RWPE2 (cell line): ENCODE results near the gene FHOD3.

ENCODE experiments used
- ATAC-seq: fragments of 200-7000 bp; cut with Tn5 transposase; 3 replicates; pipeline ENCODE4 v1.9.1; 2021; ENCODE audit warnings: low read depth
- DNase-seq: peaks from one replicate; pipeline ENCODE4 v3.0.0-alpha.2; 2020; ENCODE audit warnings: low spot score
- H3K27ac ChIP-seq: fragments of 450-650 bp; 2 replicates; pipeline ENCODE4 v1.5.1; 2017; ENCODE audit warnings: mild to moderate bottlenecking; ENCODE audit not compliant: poor library complexity, severe bottlenecking
- H3K27me3 ChIP-seq: fragments of 250-450 bp; sonication (Bioruptor Pico); 2 replicates; pipeline ENCODE4 v1.5.1; 2021; ENCODE audit warnings: mild to moderate bottlenecking, moderate library complexity; ENCODE audit not compliant: insufficient read depth, poor library complexity, severe bottlenecking
- H3K36me3 ChIP-seq: fragments of 250-450 bp; sonication (Bioruptor Pico); 2 replicates; pipeline ENCODE4 v1.5.1; 2020; ENCODE audit warnings: low read depth, mild to moderate bottlenecking, moderate library complexity
- H3K4me1 ChIP-seq: fragments of 250-450 bp; sonication (Bioruptor Pico); 2 replicates; pipeline ENCODE4 v1.5.1; 2021; ENCODE audit warnings: mild to moderate bottlenecking, moderate library complexity; ENCODE audit not compliant: insufficient read depth, poor library complexity, severe bottlenecking
- H3K4me3 ChIP-seq: fragments of 250-450 bp; sonication (Bioruptor Pico); 2 replicates; pipeline ENCODE4 v1.5.1; 2021; ENCODE audit warnings: mild to moderate bottlenecking, moderate library complexity; ENCODE audit not compliant: severe bottlenecking
- H3K9me3 ChIP-seq: fragments of 250-450 bp; sonication (Bioruptor Pico); 2 replicates; pipeline ENCODE4 v1.5.1; 2021; ENCODE audit warnings: mild to moderate bottlenecking, moderate library complexity; ENCODE audit not compliant: severe bottlenecking
- TF ChIP-seq, protein P1 (sequence below): fragments of 450-650 bp; IDR thresholded peaks from one replicate; pipeline ENCODE4 v1.5.1; 2017; ENCODE audit warnings: mild to moderate bottlenecking, moderate library complexity; ENCODE audit not compliant: poor library complexity, severe bottlenecking

FHOD3 gene

DNA sequence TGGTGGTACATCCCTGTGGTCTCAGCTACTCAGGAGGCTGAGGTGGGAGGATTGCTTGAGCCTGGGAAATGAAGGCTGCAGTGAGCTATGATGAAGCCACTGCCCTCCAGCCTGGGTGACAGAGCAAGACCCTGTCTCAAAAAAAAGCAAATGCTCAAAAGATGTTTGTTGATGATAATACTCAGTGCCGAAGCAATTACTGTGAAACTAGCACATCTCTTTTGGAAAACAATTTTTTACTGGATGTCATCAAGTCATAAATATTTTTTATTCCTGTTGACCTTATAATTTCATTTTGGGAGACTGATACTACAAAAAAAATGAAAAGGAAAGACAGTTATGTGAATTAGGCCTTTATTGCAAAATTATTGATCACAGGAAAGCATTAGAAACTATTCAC is 34.5 kb upstream of the FHOD3 start:
- DNase-seq (no peak), ATAC-seq (no peak)
- H3K4me1 ChIP-seq = no peaks in the 10 kb centered on the region
- H3K4me3 ChIP-seq = no peak overlapping the region
- no peaks in the 10 kb centered on the region for H3K27me3 ChIP-seq
- peaks cover 14% of the 10 kb centered on the region for H3K36me3 ChIP-seq
- H3K27ac ChIP-seq = no peak overlapping the region
- TF ChIP-seq, protein P1, sequence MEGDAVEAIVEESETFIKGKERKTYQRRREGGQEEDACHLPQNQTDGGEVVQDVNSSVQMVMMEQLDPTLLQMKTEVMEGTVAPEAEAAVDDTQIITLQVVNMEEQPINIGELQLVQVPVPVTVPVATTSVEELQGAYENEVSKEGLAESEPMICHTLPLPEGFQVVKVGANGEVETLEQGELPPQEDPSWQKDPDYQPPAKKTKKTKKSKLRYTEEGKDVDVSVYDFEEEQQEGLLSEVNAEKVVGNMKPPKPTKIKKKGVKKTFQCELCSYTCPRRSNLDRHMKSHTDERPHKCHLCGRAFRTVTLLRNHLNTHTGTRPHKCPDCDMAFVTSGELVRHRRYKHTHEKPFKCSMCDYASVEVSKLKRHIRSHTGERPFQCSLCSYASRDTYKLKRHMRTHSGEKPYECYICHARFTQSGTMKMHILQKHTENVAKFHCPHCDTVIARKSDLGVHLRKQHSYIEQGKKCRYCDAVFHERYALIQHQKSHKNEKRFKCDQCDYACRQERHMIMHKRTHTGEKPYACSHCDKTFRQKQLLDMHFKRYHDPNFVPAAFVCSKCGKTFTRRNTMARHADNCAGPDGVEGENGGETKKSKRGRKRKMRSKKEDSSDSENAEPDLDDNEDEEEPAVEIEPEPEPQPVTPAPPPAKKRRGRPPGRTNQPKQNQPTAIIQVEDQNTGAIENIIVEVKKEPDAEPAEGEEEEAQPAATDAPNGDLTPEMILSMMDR = no peak
- H3K9me3 ChIP-seq = no peaks in the 10 kb centered on the region

DNA sequence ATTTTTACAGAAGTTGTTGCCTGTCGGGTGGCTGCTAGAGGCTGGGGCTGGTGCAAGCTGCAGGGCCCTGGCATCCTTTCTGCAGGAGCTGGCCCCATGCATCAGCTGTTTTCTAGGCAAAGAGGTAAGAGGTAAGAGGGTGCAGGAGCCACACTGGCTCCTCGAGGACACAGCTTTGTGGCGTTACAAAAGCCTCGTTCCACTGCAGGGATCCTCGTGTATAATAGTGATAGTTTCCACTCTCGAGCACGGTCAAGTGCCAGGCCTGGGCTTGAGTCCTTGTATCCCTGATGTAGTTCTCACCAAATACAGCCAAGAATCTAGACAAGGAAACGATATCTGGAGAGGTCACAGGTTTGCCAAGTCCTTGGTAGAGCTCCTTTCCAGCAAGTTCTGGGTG is 33.2 kb upstream of the FHOD3 start:
- H3K9me3 ChIP-seq = no peaks in the 10 kb centered on the region
- H3K4me3 ChIP-seq = no peak overlapping the region
- no peak overlapping the region for H3K27ac ChIP-seq
- ATAC-seq (no peak), DNase-seq (no peak)
- H3K27me3 ChIP-seq = no peaks in the 10 kb centered on the region
- peaks cover 18% of the 10 kb centered on the region for H3K36me3 ChIP-seq
- TF ChIP-seq, protein P1 = no peak
- no peaks in the 10 kb centered on the region for H3K4me1 ChIP-seq

DNA sequence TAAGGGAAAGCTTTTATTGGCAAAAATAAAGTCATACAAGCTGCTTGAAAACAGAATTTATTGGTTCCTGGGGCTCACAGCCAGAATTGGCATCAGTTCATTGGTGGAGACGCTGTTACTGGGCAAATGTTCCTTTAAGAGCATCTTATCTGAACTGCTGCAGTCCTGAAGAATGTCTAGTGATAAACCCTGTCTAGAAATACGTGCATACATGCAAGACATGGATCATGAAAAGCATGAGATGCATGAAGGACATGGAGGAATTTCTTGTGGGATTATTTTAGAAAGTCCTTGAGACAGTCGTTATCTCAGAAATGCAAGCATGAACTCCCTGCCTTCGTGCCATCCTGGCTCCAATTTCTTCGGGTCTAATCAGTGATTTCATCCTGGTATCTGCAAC is 32.5 kb upstream of the FHOD3 start:
- H3K9me3 ChIP-seq = no peaks in the 10 kb centered on the region
- TF ChIP-seq, protein P1 = no peak
- H3K27me3 ChIP-seq = no peaks in the 10 kb centered on the region
- no peaks in the 10 kb centered on the region for H3K4me1 ChIP-seq
- H3K4me3 ChIP-seq = no peak overlapping the region
- H3K27ac ChIP-seq = no peak overlapping the region
- ATAC-seq (no peak), DNase-seq (no peak)
- H3K36me3 ChIP-seq = peaks cover 18% of the 10 kb centered on the region

DNA sequence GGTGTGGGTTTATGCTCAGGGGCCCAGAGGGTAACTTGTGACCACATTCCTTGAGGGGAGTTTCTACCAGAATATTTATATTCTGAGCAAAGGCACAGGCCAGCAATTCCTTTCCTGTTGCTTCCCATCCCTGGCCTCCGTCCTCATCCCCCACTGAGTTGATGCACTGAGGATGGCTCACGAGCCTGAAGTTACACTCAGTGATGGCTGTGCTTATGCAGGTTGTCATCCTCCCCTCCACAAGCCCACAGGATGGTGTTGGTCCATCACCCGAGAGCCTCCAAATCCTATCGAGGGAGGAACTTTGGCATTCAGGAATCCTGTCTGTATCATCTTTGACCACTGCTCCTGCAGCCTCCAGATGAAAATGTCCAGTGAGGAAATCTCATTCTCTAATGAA is 28.4 kb upstream of the FHOD3 start:
- no peak for ATAC-seq
- no peaks in the 10 kb centered on the region for H3K9me3 ChIP-seq
- no peaks in the 10 kb centered on the region for H3K27me3 ChIP-seq
- H3K27ac ChIP-seq = no peak overlapping the region
- no peak for DNase-seq
- H3K4me3 ChIP-seq = no peak overlapping the region
- peaks cover 19% of the 10 kb centered on the region for H3K36me3 ChIP-seq
- H3K4me1 ChIP-seq = no peaks in the 10 kb centered on the region
- TF ChIP-seq, protein P1 = no peak

DNA sequence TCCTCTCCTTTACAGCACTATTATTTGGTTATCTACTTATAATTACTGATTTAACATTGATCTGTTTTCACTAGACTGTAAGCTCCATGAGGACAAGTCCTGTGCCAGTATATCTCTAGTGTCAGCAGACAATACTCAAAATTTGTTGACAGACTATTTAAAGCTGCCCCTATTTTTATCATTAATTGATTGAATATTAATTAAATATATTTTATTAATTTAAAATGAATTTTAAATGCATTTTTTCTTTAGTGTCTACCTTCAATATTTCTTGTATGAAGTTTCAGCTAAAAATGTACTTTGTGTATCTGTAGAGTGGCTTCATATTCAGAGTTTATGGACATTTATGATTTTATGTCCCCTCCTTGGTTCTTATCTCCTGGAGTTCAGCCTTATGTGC is 26.4 kb upstream of the FHOD3 start:
- Histone ChIP-seq H3K4me1 (no peaks in the 10 kb centered on the region), H3K4me3 (no peak overlapping the region), H3K9me3 (no peaks in the 10 kb centered on the region), H3K27ac (no peak overlapping the region), H3K27me3 (no peaks in the 10 kb centered on the region), H3K36me3 (peaks cover 19% of the 10 kb centered on the region)
- no peak for DNase-seq
- TF ChIP-seq, protein P1 = no peak
- no peak for ATAC-seq
